Keratinocyte (primary cell): ENCODE measurements around the gene CHRNA5. TPM values are rescaled to one million over a fixed set of nuclear protein-coding genes. Genes with fewer than 3 reads are reported as not detected.

Experiments used
- DNase-seq: peaks from one replicate; pipeline ENCODE4 v3.0.0-alpha.2; 2011; ENCODE audit warnings: low read depth, missing footprints, low spot score
- FAIRE-seq: peaks from 2 replicates; lab custom pipeline; 2011; peaks lifted over from hg19 to GRCh38; lab: Jason Lieb, UNC
- H2AFZ ChIP-seq: 2 replicates; pipeline ENCODE4 v1.6.0; 2012; ENCODE audit warnings: low read length, control low read depth, inconsistent platforms; ENCODE audit not compliant: control insufficient read depth
- H3K27ac ChIP-seq: 2 replicates; pipeline ENCODE4 v1.5.1; 2011; ENCODE audit warnings: low read length; ENCODE audit not compliant: control insufficient read depth, insufficient read depth
- H3K27me3 ChIP-seq: 3 replicates; pipeline ENCODE4 v1.6.0; 2011; ENCODE audit warnings: low read length; ENCODE audit not compliant: control insufficient read depth, insufficient read depth; ENCODE audit errors: extremely low read depth
- H3K36me3 ChIP-seq, 2 experiments: 2 replicates in 1 of 2; 3 replicates in 1 of 2; pipeline ENCODE4 v1.5.1; 2011; ENCODE audit warnings: low read length in 2 of 2, mild to moderate bottlenecking in 1 of 2; ENCODE audit not compliant: control insufficient read depth in 2 of 2, insufficient read depth in 2 of 2; ENCODE audit errors: extremely low read depth in 1 of 2
- H3K4me1 ChIP-seq: 3 replicates; pipeline ENCODE4 v1.5.1; 2011; ENCODE audit warnings: low read length; ENCODE audit not compliant: control insufficient read depth, insufficient read depth; ENCODE audit errors: extremely low read depth
- H3K4me2 ChIP-seq: 3 replicates; pipeline ENCODE4 v1.6.0; 2011; ENCODE audit warnings: low read depth, low read length; ENCODE audit not compliant: control insufficient read depth, insufficient read depth; ENCODE audit errors: extremely low read depth
- H3K4me3 ChIP-seq, 3 experiments: fragments of 200-600 bp in 1 of 3; sonication (generic) in 1 of 3; 2 replicates in 2 of 3; 3 replicates in 1 of 3; pipeline ENCODE4 v1.5.1; 2011 to 2016; ENCODE audit warnings: low read length in 3 of 3, mild to moderate bottlenecking in 3 of 3, control low read depth in 2 of 3, inconsistent platforms in 1 of 3, low read depth in 1 of 3, mixed read lengths in 1 of 3, mixed run types in 1 of 3, moderate library complexity in 1 of 3; ENCODE audit not compliant: control insufficient read depth in 2 of 3, insufficient read depth in 2 of 3; ENCODE audit errors: extremely low read depth in 1 of 3
- H3K79me2 ChIP-seq: 2 replicates; pipeline ENCODE4 v1.6.0; 2012; ENCODE audit warnings: low read length; ENCODE audit not compliant: control insufficient read depth, insufficient read depth
- H3K9ac ChIP-seq: 3 replicates; pipeline ENCODE4 v1.6.0; 2011; ENCODE audit warnings: low read length; ENCODE audit not compliant: control insufficient read depth, insufficient read depth; ENCODE audit errors: extremely low read depth
- H3K9me1 ChIP-seq: 3 replicates; pipeline ENCODE4 v1.6.0; 2011; ENCODE audit warnings: low read length; ENCODE audit not compliant: control insufficient read depth, insufficient read depth; ENCODE audit errors: extremely low read depth
- H3K9me3 ChIP-seq: 2 replicates; pipeline ENCODE4 v1.5.1; 2012; ENCODE audit warnings: low read depth, low read length; ENCODE audit not compliant: control insufficient read depth
- H4K20me1 ChIP-seq: 3 replicates; pipeline ENCODE4 v1.6.0; 2011; ENCODE audit warnings: low read length; ENCODE audit not compliant: control insufficient read depth, insufficient read depth; ENCODE audit errors: extremely low read depth
- EZH2 ChIP-seq: IDR thresholded peaks from one replicate; pipeline ENCODE4 v1.6.1; 2012; ENCODE audit warnings: inconsistent platforms, mild to moderate bottlenecking, low read length, moderate library complexity
- dilution Hi-C: fragments of 300-500 bp; cut with MboI; formaldehyde crosslinking; loops from one replicate; pipeline ENCODE4 v1.7.0; 2020; ENCODE audit warnings: low sequenced_read_pairs; ENCODE audit not compliant: extremely low pct_ligation_motif_present
- polyA plus RNA-seq, 5 experiments: library from polyadenylated mRNA; depleted of rRNA in 3 of 5; stranded (reverse) in 3 of 5; stranded (forward) in 1 of 5; unstranded in 1 of 5; fragments of >200 nt; gene quantifications; 1 replicate in 1 of 5; 2 replicates in 3 of 5; 3 replicates in 1 of 5; pipeline versions ENCODE4 v1.2.1 to v1.2.3, GENCODE V29; 2011 to 2012; ENCODE audit warnings: missing spikeins in 2 of 5, low read depth in 1 of 5, low replicate concordance in 1 of 5
- TF ChIP-seq, protein P1 (sequence below), 3 experiments: IDR thresholded peaks in 1 of 3; conservative IDR thresholded peaks in 1 of 3; optimal IDR thresholded peaks in 1 of 3; 2 replicates in 2 of 3; 3 replicates in 1 of 3; pipeline versions ENCODE3 to v1.5.1; 2011; ENCODE audit warnings: low read length in 3 of 3, mild to moderate bottlenecking in 3 of 3, moderate library complexity in 2 of 3, control low read depth in 1 of 3, inconsistent platforms in 1 of 3; ENCODE audit not compliant: insufficient read depth in 2 of 3; ENCODE audit errors: extremely low read depth in 1 of 3

CHRNA5 gene
- polyA plus RNA-seq, 1 donor (not counting 4 experiments of a cell fraction or from before 2014, with no cell fraction given), result 10.0 TPM

GRCh38 chr15:78599189-78599588 lies 33.9 kb downstream of the CHRNA5 start:
- Histone ChIP-seq H3K4me3 (no peak overlapping the region), H3K27me3 (no peaks in the 10 kb centered on the region), H3K27ac (no peak overlapping the region), H3K4me1 (no peaks in the 10 kb centered on the region), H3K9ac (no peak overlapping the region), H3K36me3 (no peaks in the 10 kb centered on the region), H3K79me2 (no peaks in the 10 kb centered on the region), H2AFZ (no peak overlapping the region), H3K4me2 (no peak overlapping the region), H3K9me1 (no peaks in the 10 kb centered on the region), H3K9me3 (no peaks in the 10 kb centered on the region), H4K20me1 (no peaks in the 10 kb centered on the region)
- no peak for FAIRE-seq
- dilution Hi-C loops, result no loop called here
- no peak for DNase-seq
- TF ChIP-seq, protein P1, sequence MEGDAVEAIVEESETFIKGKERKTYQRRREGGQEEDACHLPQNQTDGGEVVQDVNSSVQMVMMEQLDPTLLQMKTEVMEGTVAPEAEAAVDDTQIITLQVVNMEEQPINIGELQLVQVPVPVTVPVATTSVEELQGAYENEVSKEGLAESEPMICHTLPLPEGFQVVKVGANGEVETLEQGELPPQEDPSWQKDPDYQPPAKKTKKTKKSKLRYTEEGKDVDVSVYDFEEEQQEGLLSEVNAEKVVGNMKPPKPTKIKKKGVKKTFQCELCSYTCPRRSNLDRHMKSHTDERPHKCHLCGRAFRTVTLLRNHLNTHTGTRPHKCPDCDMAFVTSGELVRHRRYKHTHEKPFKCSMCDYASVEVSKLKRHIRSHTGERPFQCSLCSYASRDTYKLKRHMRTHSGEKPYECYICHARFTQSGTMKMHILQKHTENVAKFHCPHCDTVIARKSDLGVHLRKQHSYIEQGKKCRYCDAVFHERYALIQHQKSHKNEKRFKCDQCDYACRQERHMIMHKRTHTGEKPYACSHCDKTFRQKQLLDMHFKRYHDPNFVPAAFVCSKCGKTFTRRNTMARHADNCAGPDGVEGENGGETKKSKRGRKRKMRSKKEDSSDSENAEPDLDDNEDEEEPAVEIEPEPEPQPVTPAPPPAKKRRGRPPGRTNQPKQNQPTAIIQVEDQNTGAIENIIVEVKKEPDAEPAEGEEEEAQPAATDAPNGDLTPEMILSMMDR (optimal IDR thresholded peaks at IDR 0.05 in 1 of 3, IDR thresholded peaks at IDR 0.05 in 1 of 3, conservative IDR thresholded peaks at IDR 0.05 in 1 of 3; ENCODE audit: extremely low read depth in 1 of 3, insufficient read depth in 2 of 3, low read length in 3 of 3), result no peak
- no peak for TF ChIP-seq EZH2

DNA sequence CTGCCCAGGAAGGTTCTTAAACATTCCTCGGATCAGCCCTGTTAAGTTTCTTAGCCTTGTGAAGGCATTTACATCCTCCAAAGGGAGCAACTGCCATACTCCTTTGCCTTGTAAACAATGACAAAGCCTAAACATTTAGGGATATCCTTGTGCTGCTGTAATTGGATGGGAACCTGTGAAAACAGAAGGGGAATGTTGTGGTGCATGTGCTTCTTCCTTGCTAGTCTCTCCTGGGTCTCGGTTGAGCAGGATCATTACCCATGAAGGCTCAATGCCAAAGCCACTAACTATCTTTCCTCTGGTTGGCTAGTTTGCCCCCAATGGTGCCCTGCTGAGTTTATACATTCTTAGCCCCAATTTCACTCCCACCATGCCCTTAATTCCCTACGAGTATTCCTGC lies 38.1 kb downstream of the CHRNA5 start:
- no peaks in the 10 kb centered on the region for H3K4me1 ChIP-seq
- no peak overlapping the region for H2AFZ ChIP-seq
- no peaks in the 10 kb centered on the region for H3K9me3 ChIP-seq
- H3K9ac ChIP-seq, result no peak overlapping the region
- no peak for FAIRE-seq
- H4K20me1 ChIP-seq, result no peaks in the 10 kb centered on the region
- no peak overlapping the region for H3K4me3 ChIP-seq
- no peaks in the 10 kb centered on the region for H3K27me3 ChIP-seq
- TF ChIP-seq EZH2, result no peak
- TF ChIP-seq, protein P1 (optimal IDR thresholded peaks at IDR 0.05 in 1 of 3, IDR thresholded peaks at IDR 0.05 in 1 of 3, conservative IDR thresholded peaks at IDR 0.05 in 1 of 3; ENCODE audit: extremely low read depth in 1 of 3, insufficient read depth in 2 of 3, low read length in 3 of 3), result no peak
- dilution Hi-C loops, result no loop called here
- H3K4me2 ChIP-seq, result no peak overlapping the region
- DNase-seq, result no peak
- H3K79me2 ChIP-seq, result no peaks in the 10 kb centered on the region
- no peaks in the 10 kb centered on the region for H3K36me3 ChIP-seq
- H3K9me1 ChIP-seq, result no peaks in the 10 kb centered on the region
- no peak overlapping the region for H3K27ac ChIP-seq
